ENCODE results near the gene HOMER1. TPM values are rescaled to one million over a fixed set of nuclear protein-coding genes. Genes with fewer than 3 reads are reported as not detected.

The HOMER1 gene
- polyA plus RNA-seq, 1 donor from 2014 or later, result 30.6 TPM

- Histone ChIP-seq H3K36me3 (ENCODE audit: insufficient read depth, low read length) (no peaks in the 10 kb centered on the region), H3K79me2 (replicated peaks; ENCODE audit: insufficient read depth, low read length) (no peaks in the 10 kb centered on the region), H3K27ac (ENCODE audit: low read length) (no peak overlapping the region), H3K4me2 (ENCODE audit: low read length) (no peak overlapping the region), H3K4me3 (ENCODE audit: low read length) (no peak overlapping the region), H3K9me3 (ENCODE audit: low read length) (no peaks in the 10 kb centered on the region), H3K27me3 (ENCODE audit: insufficient read depth, low read depth, low read length) (no peaks in the 10 kb centered on the region), H3K9ac (ENCODE audit: low read length) (no peak overlapping the region), H3K9me2 (ENCODE audit: insufficient read depth, low read length) (no peaks in the 10 kb centered on the region), H3F3A (ENCODE audit: insufficient read depth, low read length, poor library complexity, severe bottlenecking) (no peaks in the 10 kb centered on the region), H4K20me1 (ENCODE audit: insufficient read depth) (no peaks in the 10 kb centered on the region), H2AFZ (ENCODE audit: low read depth, low read length) (no peak overlapping the region)
- no peak for TF ChIP-seq POLR2AphosphoS5 (IDR thresholded peaks at IDR 0.05)
- no peak for TF ChIP-seq MXI1 (conservative IDR thresholded peaks at IDR 0.05; ENCODE audit: poor library complexity, severe bottlenecking)
- TF ChIP-seq TAF1 (IDR thresholded peaks at IDR 0.05; ENCODE audit: low read depth), result no peak
- TF ChIP-seq EP300 (conservative IDR thresholded peaks at IDR 0.05; ENCODE audit: poor library complexity, severe bottlenecking), result no peak
- no peak for TF ChIP-seq REST (IDR thresholded peaks at IDR 0.05; ENCODE audit: borderline replicate concordance)
- TF ChIP-seq EZH2 (IDR thresholded peaks at IDR 0.05; ENCODE audit: borderline replicate concordance, insufficient read depth, low read length, poor library complexity, severe bottlenecking), result no peak
- TF ChIP-seq RAD21 (conservative IDR thresholded peaks at IDR 0.05), result no peak
- TF ChIP-seq CTCF (IDR thresholded peaks at IDR 0.05; ENCODE audit: poor library complexity, severe bottlenecking), result no peak
- no peak for TF ChIP-seq SMC3 (conservative IDR thresholded peaks at IDR 0.05; ENCODE audit: poor library complexity)
Observed at GRCh38 chr5:79536193-79536906, 22.4 kb upstream of the HOMER1 start.

GRCh38 chr5:79535477-79536192 is 21.7 kb upstream of the HOMER1 start:
- Histone ChIP-seq H3K9me2 (ENCODE audit: insufficient read depth, low read length) (no peaks in the 10 kb centered on the region), H3K27me3 (ENCODE audit: insufficient read depth, low read depth, low read length) (no peaks in the 10 kb centered on the region), H3F3A (ENCODE audit: insufficient read depth, low read length, poor library complexity, severe bottlenecking) (no peaks in the 10 kb centered on the region), H3K27ac (ENCODE audit: low read length) (no peak overlapping the region), H2AFZ (ENCODE audit: low read depth, low read length) (no peak overlapping the region), H3K79me2 (replicated peaks; ENCODE audit: insufficient read depth, low read length) (no peaks in the 10 kb centered on the region), H3K36me3 (ENCODE audit: insufficient read depth, low read length) (no peaks in the 10 kb centered on the region), H3K9me3 (ENCODE audit: low read length) (no peaks in the 10 kb centered on the region), H3K9ac (ENCODE audit: low read length) (no peak overlapping the region), H3K4me2 (ENCODE audit: low read length) (no peak overlapping the region), H3K4me3 (ENCODE audit: low read length) (no peak overlapping the region), H4K20me1 (ENCODE audit: insufficient read depth) (no peaks in the 10 kb centered on the region)
- TF ChIP-seq MXI1 (conservative IDR thresholded peaks at IDR 0.05; ENCODE audit: poor library complexity, severe bottlenecking), result no peak
- no peak for TF ChIP-seq EZH2 (IDR thresholded peaks at IDR 0.05; ENCODE audit: borderline replicate concordance, insufficient read depth, low read length, poor library complexity, severe bottlenecking)
- no peak for TF ChIP-seq REST (IDR thresholded peaks at IDR 0.05; ENCODE audit: borderline replicate concordance)
- no peak for TF ChIP-seq TAF1 (IDR thresholded peaks at IDR 0.05; ENCODE audit: low read depth)
- no peak for TF ChIP-seq RAD21 (conservative IDR thresholded peaks at IDR 0.05)
- no peak for TF ChIP-seq SMC3 (conservative IDR thresholded peaks at IDR 0.05; ENCODE audit: poor library complexity)
- TF ChIP-seq CTCF (IDR thresholded peaks at IDR 0.05; ENCODE audit: poor library complexity, severe bottlenecking), result no peak
- no peak for TF ChIP-seq EP300 (conservative IDR thresholded peaks at IDR 0.05; ENCODE audit: poor library complexity, severe bottlenecking)
- no peak for TF ChIP-seq POLR2AphosphoS5 (IDR thresholded peaks at IDR 0.05)

Measured in neural cell (in vitro differentiated cells).